ENCODE data around the gene TMEM14A. TPM values are rescaled to one million over a fixed set of nuclear protein-coding genes. Genes with fewer than 3 reads are reported as not detected.

Gene TMEM14A
- polyA plus RNA-seq, 1 experiment = 55.6 TPM

DNA sequence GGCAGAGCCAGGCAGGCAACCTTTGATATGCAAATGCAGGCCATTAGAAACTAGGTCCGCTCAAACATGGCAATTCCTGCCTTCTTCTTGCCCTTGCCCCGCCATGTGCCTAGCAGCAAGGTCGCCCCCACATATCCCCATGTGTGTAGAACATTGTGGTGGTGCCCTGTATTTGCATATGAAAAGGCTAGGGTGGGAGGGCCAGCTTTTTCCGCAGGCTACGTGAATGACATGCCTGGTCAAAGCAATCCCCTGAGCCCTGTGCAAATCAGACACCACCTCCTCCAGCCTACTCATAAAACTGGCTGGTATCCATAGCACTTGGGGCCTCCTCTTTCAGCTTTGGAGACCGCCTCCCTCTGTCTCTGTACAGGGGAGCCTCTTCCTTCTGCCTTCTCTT lies 60.8 kb downstream of the TMEM14A start:
- ChIA-PET POLR2A (no interaction called here), CTCF (no interaction called here)
- DNase-seq (ENCODE audit: low read depth, low spot score) = no peak
- Histone ChIP-seq H3K27me3 (ENCODE audit: control insufficient read depth, insufficient read depth, low read length) (peaks cover 7% of the 10 kb centered on the region), H3K27ac (ENCODE audit: low read depth, low read length) (no peak overlapping the region), H3K4me3 (ENCODE audit: low read depth, low read length) (no peak overlapping the region), H3K9me3 (ENCODE audit: control insufficient read depth, insufficient read depth, low read length) (no peaks in the 10 kb centered on the region)
- TF ChIP-seq, protein P1, sequence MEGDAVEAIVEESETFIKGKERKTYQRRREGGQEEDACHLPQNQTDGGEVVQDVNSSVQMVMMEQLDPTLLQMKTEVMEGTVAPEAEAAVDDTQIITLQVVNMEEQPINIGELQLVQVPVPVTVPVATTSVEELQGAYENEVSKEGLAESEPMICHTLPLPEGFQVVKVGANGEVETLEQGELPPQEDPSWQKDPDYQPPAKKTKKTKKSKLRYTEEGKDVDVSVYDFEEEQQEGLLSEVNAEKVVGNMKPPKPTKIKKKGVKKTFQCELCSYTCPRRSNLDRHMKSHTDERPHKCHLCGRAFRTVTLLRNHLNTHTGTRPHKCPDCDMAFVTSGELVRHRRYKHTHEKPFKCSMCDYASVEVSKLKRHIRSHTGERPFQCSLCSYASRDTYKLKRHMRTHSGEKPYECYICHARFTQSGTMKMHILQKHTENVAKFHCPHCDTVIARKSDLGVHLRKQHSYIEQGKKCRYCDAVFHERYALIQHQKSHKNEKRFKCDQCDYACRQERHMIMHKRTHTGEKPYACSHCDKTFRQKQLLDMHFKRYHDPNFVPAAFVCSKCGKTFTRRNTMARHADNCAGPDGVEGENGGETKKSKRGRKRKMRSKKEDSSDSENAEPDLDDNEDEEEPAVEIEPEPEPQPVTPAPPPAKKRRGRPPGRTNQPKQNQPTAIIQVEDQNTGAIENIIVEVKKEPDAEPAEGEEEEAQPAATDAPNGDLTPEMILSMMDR (IDR thresholded peaks at IDR 0.05; ENCODE audit: low read depth, low read length) = no peak

DNA sequence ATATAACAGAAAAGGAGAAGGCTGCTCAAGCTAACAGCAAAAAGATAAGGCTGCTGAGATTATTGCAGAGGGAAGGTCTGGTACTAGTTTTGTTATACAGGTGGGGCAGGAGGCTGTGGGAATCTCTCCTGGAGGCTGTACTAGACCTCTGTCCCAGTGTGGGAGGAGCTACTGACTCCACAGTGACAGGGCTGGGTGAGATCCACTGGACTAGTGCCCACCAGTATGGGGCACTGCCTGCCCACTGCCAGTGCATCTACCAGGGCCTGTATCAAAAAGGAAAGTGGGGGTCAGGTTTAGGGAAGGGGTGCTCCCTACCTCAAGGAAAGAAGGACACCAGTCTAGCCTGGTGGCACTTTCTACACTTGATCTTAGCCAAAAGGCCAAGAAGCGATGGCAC lies 62.3 kb downstream of the TMEM14A start:
- CTCF ChIA-PET = interaction anchor here (2.0 kb wide), 1 partner anchor 9 kb away, joined by 5 read pairs; no protein-coding TSS in a partner anchor

DNA sequence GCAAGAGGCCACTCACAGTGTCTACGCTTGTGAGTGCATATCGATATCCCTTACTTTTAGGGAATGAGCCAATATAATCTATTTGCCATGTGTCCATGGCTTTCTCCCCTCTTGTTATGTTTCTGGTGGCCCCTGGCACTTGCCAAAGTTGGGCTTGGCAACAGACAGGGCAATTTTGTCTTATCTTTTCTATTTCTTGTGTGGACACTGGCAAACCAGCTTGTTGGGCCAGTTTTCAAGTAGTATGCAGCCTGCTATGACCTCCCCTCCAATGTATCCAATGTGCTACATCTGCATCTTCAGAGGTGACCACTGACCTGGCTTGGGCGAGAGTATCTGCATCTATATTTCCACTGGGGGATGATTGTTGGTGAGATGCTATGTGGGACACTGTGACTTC lies 63.2 kb downstream of the TMEM14A start:
- Histone ChIP-seq H3K27me3 (ENCODE audit: control insufficient read depth, insufficient read depth, low read length) (peaks cover 7% of the 10 kb centered on the region), H3K9me3 (ENCODE audit: control insufficient read depth, insufficient read depth, low read length) (no peaks in the 10 kb centered on the region), H3K4me3 (ENCODE audit: low read depth, low read length) (no peak overlapping the region), H3K27ac (ENCODE audit: low read depth, low read length) (no peak overlapping the region)
- CTCF ChIA-PET = interaction anchor here (1.0 to 2.0 kb wide), 2 partner anchors 10 to 327 kb away, joined by 3 to 5 read pairs; no protein-coding TSS in a partner anchor
- DNase-seq (ENCODE audit: low read depth, low spot score) = no peak
- POLR2A ChIA-PET = no interaction called here
- TF ChIP-seq, protein P1 (IDR thresholded peaks at IDR 0.05; ENCODE audit: low read depth, low read length) = no peak

More for the DNA sequence above, 62.3 kb downstream of the TMEM14A start:
- TF ChIP-seq, protein P1 (IDR thresholded peaks at IDR 0.05; ENCODE audit: low read depth, low read length) = no peak
- Histone ChIP-seq H3K27ac (ENCODE audit: low read depth, low read length) (no peak overlapping the region), H3K4me3 (ENCODE audit: low read depth, low read length) (no peak overlapping the region), H3K9me3 (ENCODE audit: control insufficient read depth, insufficient read depth, low read length) (no peaks in the 10 kb centered on the region), H3K27me3 (ENCODE audit: control insufficient read depth, insufficient read depth, low read length) (peaks cover 7% of the 10 kb centered on the region)
- no peak for DNase-seq (ENCODE audit: low read depth, low spot score)
- POLR2A ChIA-PET = no interaction called here

DNA sequence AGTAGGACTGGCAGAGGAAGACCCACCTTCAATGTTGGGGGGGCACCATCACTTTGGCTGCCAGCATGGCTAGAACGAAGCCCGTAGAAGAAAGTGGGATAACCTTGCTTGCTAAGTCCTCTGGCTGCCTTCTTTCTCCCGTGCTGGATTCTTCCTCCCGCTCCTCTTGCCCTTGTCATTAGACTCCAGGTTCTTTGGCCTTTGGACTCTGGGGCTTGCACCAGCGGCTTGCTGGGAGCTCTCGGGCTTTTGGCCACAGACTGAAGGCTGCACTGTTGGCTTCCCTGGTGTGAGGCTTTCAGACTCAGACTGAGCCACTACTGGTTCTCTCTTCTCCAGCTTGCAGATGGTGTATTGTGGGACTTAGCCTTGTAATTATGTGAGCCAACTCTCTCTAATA lies 64.2 kb downstream of the TMEM14A start:
- ChIA-PET CTCF (no interaction called here), POLR2A (no interaction called here)
- TF ChIP-seq, protein P1 (IDR thresholded peaks at IDR 0.05; ENCODE audit: low read depth, low read length) = no peak
- DNase-seq (ENCODE audit: low read depth, low spot score) = no peak
- Histone ChIP-seq H3K4me3 (ENCODE audit: low read depth, low read length) (no peak overlapping the region), H3K9me3 (ENCODE audit: control insufficient read depth, insufficient read depth, low read length) (no peaks in the 10 kb centered on the region), H3K27ac (ENCODE audit: low read depth, low read length) (no peak overlapping the region), H3K27me3 (ENCODE audit: control insufficient read depth, insufficient read depth, low read length) (peaks cover 7% of the 10 kb centered on the region)

DNA sequence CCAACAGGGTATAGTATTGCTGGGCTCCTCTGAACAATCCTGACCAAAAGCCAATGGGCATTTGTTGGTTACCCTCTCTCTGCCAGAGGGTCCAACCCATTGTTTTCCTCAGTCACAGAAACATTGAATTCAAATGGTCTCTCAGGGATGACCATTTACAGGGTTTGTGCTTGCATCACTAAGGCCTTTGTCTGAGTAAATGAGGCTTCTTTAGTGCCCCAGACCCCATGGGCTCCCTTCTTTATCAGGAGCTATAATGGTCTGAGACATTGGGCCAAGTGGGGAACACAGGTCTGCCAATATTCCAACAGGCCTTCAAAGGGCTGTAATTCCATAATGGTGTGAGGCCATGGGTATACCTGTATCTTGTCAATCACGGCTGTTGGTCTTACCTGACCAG lies 65.2 kb downstream of the TMEM14A start:
- TF ChIP-seq, protein P1 (IDR thresholded peaks at IDR 0.05; ENCODE audit: low read depth, low read length) = no peak
- Histone ChIP-seq H3K27me3 (ENCODE audit: control insufficient read depth, insufficient read depth, low read length) (peaks cover 9% of the 10 kb centered on the region), H3K9me3 (ENCODE audit: control insufficient read depth, insufficient read depth, low read length) (0 out of 2 replicates have a peak, but pooled peaks cover 6% of the 10 kb centered on the region), H3K27ac (ENCODE audit: low read depth, low read length) (no peak overlapping the region), H3K4me3 (ENCODE audit: low read depth, low read length) (no peak overlapping the region)
- ChIA-PET POLR2A (no interaction called here), CTCF (no interaction called here)
- DNase-seq (ENCODE audit: low read depth, low spot score) = no peak

Small RNA genes lying within 50 kb of the gene (small RNA-seq; reads per million reads assigned to genes)
- not detected for gene AL109918.2 (ENCODE audit: insufficient read length, low read depth)

Other genes with a start within 250 kb of the TMEM14A start
- gene TRAM2, start 94.1 kb upstream of the TMEM14A start, polyA plus RNA-seq (2011; rRNA removed) = 134 and 152 TPM in 2 replicates
- not detected in 2 replicates for gene GSTA2, start 92.4 kb downstream of the TMEM14A start, polyA plus RNA-seq (2011; rRNA removed)
- gene GSTA1, start 132.7 kb downstream of the TMEM14A start, polyA plus RNA-seq (2011; rRNA removed) = not detected in 2 replicates
- gene GSTA5, start 169.7 kb downstream of the TMEM14A start, polyA plus RNA-seq (2011; rRNA removed) = not detected in 2 replicates
- not detected in 2 replicates for gene GSTA3, start 238.6 kb downstream of the TMEM14A start, polyA plus RNA-seq (2011; rRNA removed)